ENCODE results near the gene TMPRSS9.

Gene TMPRSS9

GRCh38 chr19:2469102-2469914, 109.2 kb downstream of the TMPRSS9 start:
- CTCF ChIA-PET = interaction anchor here (1.9 to 3.0 kb wide), 3 partner anchors 142 to 168 kb away, joined by 9 to 16 read pairs (median 12); no protein-coding TSS in a partner anchor
- no peaks in the 10 kb centered on the region for H3K4me1 ChIP-seq (ENCODE audit: control insufficient read depth, insufficient read depth, low read length)
- H3K27ac ChIP-seq (ENCODE audit: extremely low read depth, low read depth, low read length) = no peak overlapping the region
- H3K36me3 ChIP-seq (ENCODE audit: control insufficient read depth in 2 of 2, insufficient read depth in 1 of 2, low read length in 2 of 2) = no peaks in the 10 kb centered on the region
- H3K9me3 ChIP-seq (ENCODE audit: control insufficient read depth, insufficient read depth, low read depth, low read length) = no peaks in the 10 kb centered on the region
- no peak overlapping the region for H3K4me3 ChIP-seq (ENCODE audit: low read depth, low read length)
- POLR2A ChIA-PET = interaction anchor here (0.6 to 3.1 kb wide), 9 partner anchors 12 to 144 kb away, joined by 3 to 11 read pairs (median 4); partner anchors contain the start of genes LMNB2 and TIMM13
- no peak for TF ChIP-seq REST (tag by site-specific recombination; IDR thresholded peaks at IDR 0.05)
- no peak for TF ChIP-seq ZNF521 (tag by site-specific recombination; IDR thresholded peaks at IDR 0.05)
- TF ChIP-seq ZNF398 (tag by site-specific recombination; IDR thresholded peaks at IDR 0.05) = peak; percentile 74
- TF ChIP-seq ZNF416 (tag by site-specific recombination; IDR thresholded peaks at IDR 0.05) = no peak
- TF ChIP-seq ELK4 (IDR thresholded peaks at IDR 0.05; ENCODE audit: borderline replicate concordance, low read depth, low read length) = no peak
- no peak for TF ChIP-seq ZNF555 (tag by site-specific recombination; conservative IDR thresholded peaks at IDR 0.05)
- TF ChIP-seq KLF7 (tag by site-specific recombination; IDR thresholded peaks at IDR 0.05; ENCODE audit: borderline replicate concordance) = no peak
- TF ChIP-seq ZNF112 (tag by site-specific recombination; IDR thresholded peaks at IDR 0.05) = no peak
- TF ChIP-seq ZNF639 (tag by site-specific recombination; IDR thresholded peaks at IDR 0.05) = no peak
- no peak for TF ChIP-seq SETDB1 (IDR thresholded peaks at IDR 0.05; ENCODE audit: insufficient read length, low read length)
- TF ChIP-seq SP2 (tag by site-specific recombination; IDR thresholded peaks at IDR 0.05) = peak; percentile 16; the same call in 1 of the 2 replicates
- TF ChIP-seq SCRT2 (tag by site-specific recombination; IDR thresholded peaks at IDR 0.05) = peak; percentile 97
- peak; percentile 45 for TF ChIP-seq ZEB2 (tag by site-specific recombination; IDR thresholded peaks at IDR 0.05)
- no peak for TF ChIP-seq ZFP69B (tag by site-specific recombination; IDR thresholded peaks at IDR 0.05)
- no peak for TF ChIP-seq ZNF280D (tag by site-specific recombination; IDR thresholded peaks at IDR 0.05)
- peak; percentile 42; the same call in 1 of the 2 replicates for TF ChIP-seq EGR2 (tag by site-specific recombination; IDR thresholded peaks at IDR 0.05; ENCODE audit: low read depth)
- no peak for TF ChIP-seq ZNF391 (tag by site-specific recombination; IDR thresholded peaks at IDR 0.05; ENCODE audit: borderline replicate concordance, low read depth)
- no peak for TF ChIP-seq FEZF1 (tag by site-specific recombination; IDR thresholded peaks at IDR 0.05)
- no peak for TF ChIP-seq ZNF404 (tag by site-specific recombination; IDR thresholded peaks at IDR 0.05)
- TF ChIP-seq KLF1 (tag by site-specific recombination; IDR thresholded peaks at IDR 0.05) = no peak
- no peak for TF ChIP-seq ZNF146 (tag by site-specific recombination; IDR thresholded peaks at IDR 0.05)
- no peak for TF ChIP-seq ZSCAN4 (tag by site-specific recombination; IDR thresholded peaks at IDR 0.05)

Data from HEK293 (cell line).